HUES64 (cell line): ENCODE measurements around the gene DMPK.
A peak's percentile ranks its signal among the peaks of the same experiment; 100 is the strongest.

Experiments
- H3K27ac ChIP-seq: 2 replicates; pipeline ENCODE4 v1.7.0; 2013; ENCODE audit warnings: low read depth, low read length, inconsistent platforms
- H3K27me3 ChIP-seq: 2 replicates; pipeline ENCODE4 v1.6.1; 2013; ENCODE audit warnings: mild to moderate bottlenecking, low read length; ENCODE audit not compliant: insufficient read depth
- H3K36me3 ChIP-seq: 2 replicates; pipeline ENCODE4 v1.6.1; 2013; ENCODE audit warnings: mild to moderate bottlenecking, low read length; ENCODE audit not compliant: insufficient read depth
- H3K4me1 ChIP-seq: 2 replicates; pipeline ENCODE4 v1.6.1; 2013; ENCODE audit warnings: mild to moderate bottlenecking, low read length, moderate library complexity; ENCODE audit not compliant: insufficient read depth
- H3K4me3 ChIP-seq: 2 replicates; pipeline ENCODE4 v1.5.1; 2013; ENCODE audit warnings: mild to moderate bottlenecking, low read length, moderate library complexity
- H3K9ac ChIP-seq: 2 replicates; pipeline ENCODE4 v1.6.1; 2013; ENCODE audit warnings: mild to moderate bottlenecking, low read depth, low read length
- H3K9me3 ChIP-seq: 2 replicates; pipeline ENCODE4 v1.6.1; 2013; ENCODE audit warnings: low read depth, low read length; ENCODE audit not compliant: insufficient read depth
- WGBS: fragments of 150-250, 120-280 bp; methylation state at CpG from one replicate; pipeline ENCODE4 v1.1.7; 2013; ENCODE audit warnings: missing lambda C conversion rate; 5-methylcytosine and 5-hydroxymethylcytosine counted together

Gene DMPK

GRCh38 chr19:45766869-45767346, 15.4 kb downstream of the DMPK start:
- no peaks in the 10 kb centered on the region for H3K36me3 ChIP-seq
- H3K4me1 ChIP-seq, result peaks cover 26% of the 10 kb centered on the region
- H3K27me3 ChIP-seq, result no peaks in the 10 kb centered on the region; the same call in 1 of the 2 replicates
- H3K27ac ChIP-seq, result peak overlapping the region; percentile 27; the same call in 1 of the 2 replicates
- peak overlapping the region; percentile 85 for H3K4me3 ChIP-seq
- H3K9ac ChIP-seq, result peak overlapping the region; percentile 95
- WGBS, result 28% methylated on average over 24 of the region's 24 CpGs
- no peaks in the 10 kb centered on the region for H3K9me3 ChIP-seq

GRCh38 chr19:45766296-45766868, 15.9 kb downstream of the DMPK start:
- H3K27me3 ChIP-seq, result no peaks in the 10 kb centered on the region; the same call in 1 of the 2 replicates
- H3K27ac ChIP-seq, result no peak overlapping the region; the same call in 1 of the 2 replicates
- H3K9me3 ChIP-seq, result no peaks in the 10 kb centered on the region
- no peaks in the 10 kb centered on the region for H3K36me3 ChIP-seq
- H3K4me1 ChIP-seq, result peaks cover 26% of the 10 kb centered on the region
- peak overlapping the region; percentile 95; the same call in 1 of the 2 replicates for H3K9ac ChIP-seq
- 82% methylated on average over 17 of the region's 17 CpGs for whole genome bisulfite sequencing
- H3K4me3 ChIP-seq, result peak overlapping the region; percentile 85; the same call in 1 of the 2 replicates

DNA sequence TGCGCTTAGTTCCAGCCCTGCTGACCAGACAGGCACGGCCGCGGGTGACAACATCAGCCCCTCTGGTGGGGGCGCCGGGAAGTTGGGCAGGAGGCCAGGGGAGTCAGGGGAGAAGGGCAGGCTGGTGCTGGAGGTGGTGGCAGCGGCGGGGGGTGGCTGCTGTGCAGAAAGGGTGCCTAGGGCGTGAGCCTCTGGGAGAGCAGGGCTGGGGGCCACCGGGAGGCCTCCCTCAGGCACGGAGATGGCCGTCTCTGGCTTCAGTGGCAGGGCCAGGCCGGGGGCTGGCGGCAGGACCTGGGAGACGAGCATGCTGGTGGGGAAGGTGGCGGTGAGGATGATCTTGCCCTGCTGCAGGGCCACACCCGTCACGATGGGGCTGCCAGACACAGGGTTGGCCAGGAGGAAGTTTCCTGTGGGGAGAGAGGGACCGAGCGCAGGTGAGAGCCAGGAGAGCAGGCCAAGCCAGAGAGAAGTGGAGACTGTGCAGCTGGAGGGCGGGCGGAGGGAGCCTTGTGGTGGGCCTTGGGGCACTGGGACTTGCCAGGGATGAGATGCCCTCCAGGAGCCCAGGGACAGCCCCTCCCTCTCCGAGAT, 16.5 kb downstream of the DMPK start:
- 0 out of 2 replicates have a peak overlapping the region, but pooled peaks have one; percentile 30 for H3K27ac ChIP-seq
- H3K9ac ChIP-seq, result no peak overlapping the region
- H3K9me3 ChIP-seq, result no peaks in the 10 kb centered on the region
- WGBS, result 83% methylated on average over 23 of the region's 23 CpGs
- H3K4me3 ChIP-seq, result no peak overlapping the region
- no peaks in the 10 kb centered on the region for H3K36me3 ChIP-seq
- H3K27me3 ChIP-seq, result no peaks in the 10 kb centered on the region; the same call in 1 of the 2 replicates
- peaks cover 26% of the 10 kb centered on the region for H3K4me1 ChIP-seq

- 43% methylated on average over 21 of the region's 21 CpGs for WGBS
- no peak overlapping the region; the same call in 1 of the 2 replicates for H3K9ac ChIP-seq
- peak overlapping the region; percentile 56; the same call in 1 of the 2 replicates for H3K27ac ChIP-seq
- H3K4me3 ChIP-seq, result no peak overlapping the region
- H3K27me3 ChIP-seq, result no peaks in the 10 kb centered on the region; the same call in 1 of the 2 replicates
- no peaks in the 10 kb centered on the region for H3K9me3 ChIP-seq
- H3K36me3 ChIP-seq, result no peaks in the 10 kb centered on the region
- H3K4me1 ChIP-seq, result peaks cover 26% of the 10 kb centered on the region
Measured at GRCh38 chr19:45764945-45765701, 17.2 kb downstream of the DMPK start.

DNA sequence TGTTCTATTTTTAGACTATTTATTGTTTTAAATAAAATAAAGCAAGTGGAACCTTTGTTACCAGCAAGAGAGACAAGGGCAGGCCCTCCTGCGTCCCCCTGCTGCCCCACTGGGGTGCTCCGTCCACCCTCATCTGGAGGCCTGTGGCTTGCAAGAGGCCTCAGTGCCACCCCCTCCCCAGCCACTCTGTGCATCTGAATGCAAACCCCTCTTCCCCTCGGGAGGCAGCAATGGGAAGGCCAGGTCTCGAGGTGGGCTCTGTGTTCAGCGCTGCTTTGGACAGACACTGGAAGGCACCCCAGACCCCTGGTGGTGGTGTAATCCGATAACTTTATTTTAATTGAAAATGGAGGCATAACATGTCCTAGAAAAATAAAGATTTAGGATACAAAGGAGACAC, 17.8 kb downstream of the DMPK start:
- Histone ChIP-seq H3K4me3 (no peak overlapping the region; the same call in 1 of the 2 replicates), H3K27me3 (no peaks in the 10 kb centered on the region; the same call in 1 of the 2 replicates), H3K4me1 (peaks cover 26% of the 10 kb centered on the region), H3K9me3 (no peaks in the 10 kb centered on the region), H3K36me3 (no peaks in the 10 kb centered on the region), H3K27ac (peak overlapping the region; percentile 56; the same call in 1 of the 2 replicates), H3K9ac (no peak overlapping the region)
- WGBS, result 32% methylated on average over 6 of the region's 6 CpGs

GRCh38 chr19:45763691-45764294, 18.5 kb downstream of the DMPK start:
- H3K9ac ChIP-seq, result no peak overlapping the region
- 75% methylated on average over 27 of the region's 27 CpGs for WGBS
- H3K36me3 ChIP-seq, result no peaks in the 10 kb centered on the region
- peaks cover 26% of the 10 kb centered on the region for H3K4me1 ChIP-seq
- no peaks in the 10 kb centered on the region; the same call in 1 of the 2 replicates for H3K27me3 ChIP-seq
- no peak overlapping the region for H3K4me3 ChIP-seq
- H3K9me3 ChIP-seq, result no peaks in the 10 kb centered on the region
- 0 out of 2 replicates have a peak overlapping the region, but pooled peaks have one; percentile 3 for H3K27ac ChIP-seq

GRCh38 chr19:45762870-45763631, 19.2 kb downstream of the DMPK start:
- 92% methylated on average over 15 of the region's 15 CpGs for WGBS

GRCh38 chr19:45761714-45762113, 20.6 kb downstream of the DMPK start:
- H3K9ac ChIP-seq, result no peak overlapping the region
- H3K9me3 ChIP-seq, result no peaks in the 10 kb centered on the region
- no peak overlapping the region for H3K4me3 ChIP-seq
- no peaks in the 10 kb centered on the region; the same call in 1 of the 2 replicates for H3K27me3 ChIP-seq
- H3K27ac ChIP-seq, result no peak overlapping the region
- peaks cover 21% of the 10 kb centered on the region for H3K4me1 ChIP-seq
- WGBS, result 71% methylated on average over 17 of the region's 17 CpGs
- H3K36me3 ChIP-seq, result no peaks in the 10 kb centered on the region

More at GRCh38 chr19:45762870-45763631, 19.2 kb downstream of the DMPK start:
- Histone ChIP-seq H3K9ac (no peak overlapping the region), H3K9me3 (no peaks in the 10 kb centered on the region), H3K27ac (no peak overlapping the region), H3K36me3 (no peaks in the 10 kb centered on the region), H3K4me1 (peaks cover 26% of the 10 kb centered on the region), H3K4me3 (no peak overlapping the region), H3K27me3 (no peaks in the 10 kb centered on the region; the same call in 1 of the 2 replicates)

- 92% methylated on average over 9 of the region's 9 CpGs for WGBS
- H3K9me3 ChIP-seq, result no peaks in the 10 kb centered on the region
- no peak overlapping the region for H3K27ac ChIP-seq
- H3K4me3 ChIP-seq, result no peak overlapping the region
- H3K27me3 ChIP-seq, result no peaks in the 10 kb centered on the region; the same call in 1 of the 2 replicates
- no peaks in the 10 kb centered on the region for H3K36me3 ChIP-seq
- peaks cover 3% of the 10 kb centered on the region; the same call in 1 of the 2 replicates for H3K4me1 ChIP-seq
- no peak overlapping the region for H3K9ac ChIP-seq
Measured at GRCh38 chr19:45758921-45759320, 23.4 kb downstream of the DMPK start.

- Histone ChIP-seq H3K4me1 (no peaks in the 10 kb centered on the region; the same call in 1 of the 2 replicates), H3K27me3 (no peaks in the 10 kb centered on the region), H3K9me3 (no peaks in the 10 kb centered on the region), H3K4me3 (no peak overlapping the region), H3K9ac (no peak overlapping the region), H3K27ac (no peak overlapping the region), H3K36me3 (no peaks in the 10 kb centered on the region)
- WGBS, result 90% methylated on average over 9 of the region's 9 CpGs
Measured at GRCh38 chr19:45757695-45758094, 24.6 kb downstream of the DMPK start.
